AG09319 (cell line): Measurements from ENCODE around the gene DHX34.
"Not testable (repeated sequence)": the region's sequence is repeated elsewhere in the genome, so short reads cannot be mapped to it uniquely, and the experiment has no call there.

ENCODE experiments used
- DNase-seq: peaks from one replicate; pipeline ENCODE4 v3.0.0-alpha.2; 2010; ENCODE audit warnings: low read depth; ENCODE audit errors: extremely low read depth
- CTCF ChIP-seq: IDR thresholded peaks from 2 replicates; pipeline ENCODE4 v1.5.1; 2011; ENCODE audit warnings: low read depth, mild to moderate bottlenecking, inconsistent platforms, low read length, moderate library complexity

DHX34 gene

GRCh38 chr19:47378246-47378645 is 29.1 kb downstream of the DHX34 start:
- no peak for DNase-seq
- TF ChIP-seq CTCF = no peak

- no peak for TF ChIP-seq CTCF
- DNase-seq = no peak
These were observed 30.3 kb downstream of the DHX34 start for GRCh38 chr19:47379381-47379938.

GRCh38 chr19:47380559-47380958 is 31.4 kb downstream of the DHX34 start:
- DNase-seq = no peak
- no peak for TF ChIP-seq CTCF

GRCh38 chr19:47381121-47381520 is 32.0 kb downstream of the DHX34 start:
- no peak for DNase-seq
- TF ChIP-seq CTCF = no peak

- no peak for TF ChIP-seq CTCF
- DNase-seq = no peak
These were observed 32.7 kb downstream of the DHX34 start for GRCh38 chr19:47381653-47382279.

- not testable (repeated sequence) for DNase-seq
These were observed 34.8 kb downstream of the DHX34 start for GRCh38 chr19:47383890-47384289.

GRCh38 chr19:47384533-47384932 is 35.4 kb downstream of the DHX34 start:
- not testable (repeated sequence) for DNase-seq

GRCh38 chr19:47386582-47386981 is 37.5 kb downstream of the DHX34 start:
- DNase-seq = not testable (repeated sequence)

- DNase-seq = not testable (repeated sequence)
These were observed 38.5 kb downstream of the DHX34 start for GRCh38 chr19:47387623-47388022.

- not testable (repeated sequence) for DNase-seq
These were observed 39.6 kb downstream of the DHX34 start for GRCh38 chr19:47388721-47389120.
